ENCODE results near the gene ELOVL6. TPM values are rescaled to one million over a fixed set of nuclear protein-coding genes. Genes with fewer than 3 reads are reported as not detected.

ELOVL6 gene
- total RNA-seq, 3 donors from 2014 or later (not counting 1 experiment from before 2014, with no cell fraction given) = 25.0 to 35.2 (median 30.9) TPM

DNA sequence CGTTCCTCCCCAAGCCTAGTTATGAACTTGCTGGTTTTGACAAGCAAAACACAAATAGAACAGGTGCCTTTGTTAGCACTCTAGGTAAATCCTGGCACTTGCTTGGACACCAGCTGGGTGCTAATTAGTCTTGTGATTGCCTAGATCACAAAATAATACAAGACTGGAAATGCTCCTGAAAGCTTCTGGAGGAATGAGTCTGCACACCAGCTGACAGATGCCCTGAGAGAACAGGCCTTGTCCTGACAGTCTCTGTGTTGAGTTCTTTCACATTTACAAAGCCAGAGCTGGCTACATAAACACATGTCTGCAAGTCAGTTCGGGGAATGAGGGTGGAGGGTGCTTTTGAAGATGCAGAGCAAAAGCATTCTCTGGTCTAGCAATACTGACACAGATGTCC is 93.8 kb downstream of the ELOVL6 start:
- TF ChIP-seq, protein P1, sequence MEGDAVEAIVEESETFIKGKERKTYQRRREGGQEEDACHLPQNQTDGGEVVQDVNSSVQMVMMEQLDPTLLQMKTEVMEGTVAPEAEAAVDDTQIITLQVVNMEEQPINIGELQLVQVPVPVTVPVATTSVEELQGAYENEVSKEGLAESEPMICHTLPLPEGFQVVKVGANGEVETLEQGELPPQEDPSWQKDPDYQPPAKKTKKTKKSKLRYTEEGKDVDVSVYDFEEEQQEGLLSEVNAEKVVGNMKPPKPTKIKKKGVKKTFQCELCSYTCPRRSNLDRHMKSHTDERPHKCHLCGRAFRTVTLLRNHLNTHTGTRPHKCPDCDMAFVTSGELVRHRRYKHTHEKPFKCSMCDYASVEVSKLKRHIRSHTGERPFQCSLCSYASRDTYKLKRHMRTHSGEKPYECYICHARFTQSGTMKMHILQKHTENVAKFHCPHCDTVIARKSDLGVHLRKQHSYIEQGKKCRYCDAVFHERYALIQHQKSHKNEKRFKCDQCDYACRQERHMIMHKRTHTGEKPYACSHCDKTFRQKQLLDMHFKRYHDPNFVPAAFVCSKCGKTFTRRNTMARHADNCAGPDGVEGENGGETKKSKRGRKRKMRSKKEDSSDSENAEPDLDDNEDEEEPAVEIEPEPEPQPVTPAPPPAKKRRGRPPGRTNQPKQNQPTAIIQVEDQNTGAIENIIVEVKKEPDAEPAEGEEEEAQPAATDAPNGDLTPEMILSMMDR (IDR thresholded peaks at IDR 0.05) = no peak
- no peaks in the 10 kb centered on the region for H3K27me3 ChIP-seq (ENCODE audit: control insufficient read depth, insufficient read depth, low read length)
- DNase-seq = no peak
- Mint-ChIP-seq H3K4me1 (peaks cover 27 to 30% of the 10 kb centered on the region in 2 donors), H3K27me3 (ENCODE audit: low read depth in 2 of 2) (no peaks in the 10 kb centered on the region), H3K4me3 (no peak overlapping the region), H3K27ac (no peak overlapping the region), H3K36me3 (no peaks in the 10 kb centered on the region), H3K9me3 (no peaks in the 10 kb centered on the region)
- H3K27ac ChIP-seq (ENCODE audit: low read length) = no peak overlapping the region
- H3K4me3 ChIP-seq (ENCODE audit: low read length) = no peak overlapping the region
- peaks cover 8% of the 10 kb centered on the region for H3K36me3 ChIP-seq (ENCODE audit: control insufficient read depth, insufficient read depth, low read length)
- ATAC-seq = no peak
- no peaks in the 10 kb centered on the region for H3K9me3 ChIP-seq (ENCODE audit: control insufficient read depth, insufficient read depth, low read length)
- intact Hi-C loops (cut with micrococcal nuclease) = no loop called here
- WGBS (ENCODE audit: insufficient coverage) = 83% methylated on average over 2 of the region's 2 CpGs
- H3K4me1 ChIP-seq (ENCODE audit: control insufficient read depth, insufficient read depth, low read length) = no peaks in the 10 kb centered on the region

DNA sequence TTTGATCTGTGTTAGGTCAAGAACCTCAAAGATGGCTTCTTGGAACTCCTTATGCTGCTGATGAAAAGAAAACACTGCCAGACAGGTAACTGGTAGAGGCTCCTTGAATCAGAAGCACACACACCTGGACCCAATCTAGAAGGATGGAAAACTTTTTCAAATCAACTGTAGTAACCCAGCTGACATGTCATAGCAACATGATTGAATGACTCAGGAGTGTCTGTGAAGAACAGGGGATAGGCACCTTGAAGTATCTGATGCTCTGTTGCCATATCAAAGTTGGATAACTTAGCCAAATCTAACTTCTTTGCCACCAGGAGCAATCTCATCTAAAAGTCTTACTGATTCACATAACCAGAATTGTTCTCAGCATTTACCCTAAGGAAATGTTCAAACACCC is 98.8 kb downstream of the ELOVL6 start:
- Histone ChIP-seq H3K36me3 (ENCODE audit: control insufficient read depth, insufficient read depth, low read length) (peaks cover 3% of the 10 kb centered on the region), H3K9me3 (ENCODE audit: control insufficient read depth, insufficient read depth, low read length) (no peaks in the 10 kb centered on the region), H3K4me1 (ENCODE audit: control insufficient read depth, insufficient read depth, low read length) (no peaks in the 10 kb centered on the region), H3K27me3 (ENCODE audit: control insufficient read depth, insufficient read depth, low read length) (no peaks in the 10 kb centered on the region), H3K4me3 (ENCODE audit: low read length) (no peak overlapping the region), H3K27ac (ENCODE audit: low read length) (no peak overlapping the region)
- TF ChIP-seq, protein P1 (IDR thresholded peaks at IDR 0.05) = no peak
- Mint-ChIP-seq H3K9me3 (no peaks in the 10 kb centered on the region), H3K4me1 (peaks cover 14 to 16% of the 10 kb centered on the region in 2 donors), H3K27me3 (ENCODE audit: low read depth in 2 of 2) (no peaks in the 10 kb centered on the region), H3K27ac (peak overlapping the region in 1 of 2 donors; percentile 66), H3K36me3 (no peaks in the 10 kb centered on the region), H3K4me3 (no peak overlapping the region)
- intact Hi-C loops (cut with micrococcal nuclease) = no loop called here
- ATAC-seq (no peak), DNase-seq (no peak)

DNA sequence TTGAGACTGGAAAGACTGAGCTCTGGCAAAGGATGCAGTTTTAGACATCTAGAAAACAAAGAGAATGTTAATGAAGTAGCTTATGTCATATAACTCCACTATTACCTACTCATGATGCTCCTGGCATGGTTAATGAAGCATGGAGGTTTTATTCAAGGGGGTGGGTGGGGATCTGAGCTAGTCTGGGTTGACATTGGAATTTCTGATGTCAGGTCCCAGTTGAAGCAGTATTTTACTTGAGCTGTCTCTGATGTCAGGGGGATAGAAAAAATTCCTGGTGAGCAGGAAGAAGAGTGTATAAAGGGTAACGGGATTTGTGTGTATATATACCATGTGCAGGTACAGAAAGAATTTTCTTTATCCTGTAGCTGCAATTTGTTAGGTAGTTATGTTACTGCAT is 102.0 kb downstream of the ELOVL6 start:
- H3K36me3 Mint-ChIP-seq = no peaks in the 10 kb centered on the region
- no peak overlapping the region for H3K4me3 Mint-ChIP-seq
- intact Hi-C loops (cut with micrococcal nuclease) = no loop called here
- Histone ChIP-seq H3K27me3 (ENCODE audit: control insufficient read depth, insufficient read depth, low read length) (no peaks in the 10 kb centered on the region), H3K27ac (ENCODE audit: low read length) (no peak overlapping the region), H3K9me3 (ENCODE audit: control insufficient read depth, insufficient read depth, low read length) (no peaks in the 10 kb centered on the region), H3K36me3 (ENCODE audit: control insufficient read depth, insufficient read depth, low read length) (no peaks in the 10 kb centered on the region), H3K4me1 (ENCODE audit: control insufficient read depth, insufficient read depth, low read length) (no peaks in the 10 kb centered on the region), H3K4me3 (ENCODE audit: low read length) (no peak overlapping the region)
- peaks cover 21 to 23% of the 10 kb centered on the region in 2 donors for H3K4me1 Mint-ChIP-seq
- WGBS (ENCODE audit: insufficient coverage) = 100% methylated on average over 1 of the region's 1 CpG
- ATAC-seq = no peak
- H3K27ac Mint-ChIP-seq = no peak overlapping the region
- DNase-seq = no peak
- TF ChIP-seq, protein P1 (IDR thresholded peaks at IDR 0.05) = no peak
- H3K27me3 Mint-ChIP-seq (ENCODE audit: low read depth in 2 of 2) = no peaks in the 10 kb centered on the region
- H3K9me3 Mint-ChIP-seq = no peaks in the 10 kb centered on the region

DNA sequence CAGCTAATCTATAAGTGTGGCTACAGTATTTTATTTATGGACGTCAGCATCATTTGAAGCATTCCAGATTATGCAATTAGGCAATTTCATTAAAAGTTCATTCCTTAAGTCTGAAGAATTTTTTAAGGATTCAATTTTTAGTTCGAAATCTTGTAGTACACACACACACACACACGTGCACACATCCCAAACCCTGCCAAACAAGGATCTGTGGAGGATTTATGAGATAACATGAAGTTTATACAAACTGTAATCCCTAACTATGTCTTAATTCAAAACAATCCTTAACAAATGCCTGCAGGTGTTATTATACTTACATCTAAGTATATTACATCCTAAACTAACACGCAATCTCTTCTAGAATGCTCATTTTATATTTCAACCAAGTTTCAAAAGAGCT is 105.8 kb downstream of the ELOVL6 start:
- H3K9me3 ChIP-seq (ENCODE audit: control insufficient read depth, insufficient read depth, low read length) = no peaks in the 10 kb centered on the region
- TF ChIP-seq, protein P1 (IDR thresholded peaks at IDR 0.05) = no peak
- Mint-ChIP-seq H3K9me3 (no peaks in the 10 kb centered on the region), H3K27ac (no peak overlapping the region), H3K4me1 (peaks cover 37 to 38% of the 10 kb centered on the region in 2 donors), H3K27me3 (ENCODE audit: low read depth in 2 of 2) (no peaks in the 10 kb centered on the region), H3K4me3 (no peak overlapping the region), H3K36me3 (no peaks in the 10 kb centered on the region)
- H3K36me3 ChIP-seq (ENCODE audit: control insufficient read depth, insufficient read depth, low read length) = no peaks in the 10 kb centered on the region
- 96% methylated on average over 3 of the region's 4 CpGs for WGBS (ENCODE audit: insufficient coverage)
- H3K4me1 ChIP-seq (ENCODE audit: control insufficient read depth, insufficient read depth, low read length) = no peaks in the 10 kb centered on the region
- no peak overlapping the region for H3K4me3 ChIP-seq (ENCODE audit: low read length)
- H3K27me3 ChIP-seq (ENCODE audit: control insufficient read depth, insufficient read depth, low read length) = no peaks in the 10 kb centered on the region
- ATAC-seq (no peak), DNase-seq (no peak)
- no peak overlapping the region for H3K27ac ChIP-seq (ENCODE audit: low read length)
- intact Hi-C loops (cut with micrococcal nuclease) = loop anchor here (5.0 kb wide), 1 partner anchor 35 kb away; no protein-coding TSS in a partner anchor
